HG03342 (cell line): Measurements from ENCODE around the gene FHIP1A.
"Not testable (repeated sequence)": the region's sequence is repeated elsewhere in the genome, so short reads cannot be mapped to it uniquely, and the experiment has no call there.

Source experiments
- ATAC-seq: cut with Tn5 transposase; IDR thresholded peaks from one replicate; pipeline ENCODE4 v1.9.1; 2021; ENCODE audit warnings: mild to moderate bottlenecking, moderate library complexity; ENCODE audit not compliant: unreplicated experiment

Gene FHIP1A

GRCh38 chr4:151408630-151409469 is at the start of gene FHIP1A:
FHIP1A (plus strand) TSS chr4:151409176; CDS start chr4:151566260, 157,084 bp downstream.
- ATAC-seq: peak; percentile 87

GRCh38 chr4:151359576-151359975 is 49.4 kb upstream of the FHIP1A start:
- no peak for ATAC-seq

GRCh38 chr4:151361126-151361525 is 47.9 kb upstream of the FHIP1A start:
- ATAC-seq: no peak

- ATAC-seq: no peak
Measured at GRCh38 chr4:151361966-151362365, 47.0 kb upstream of the FHIP1A start.

- ATAC-seq: peak; percentile 100
Measured at GRCh38 chr4:151362404-151363164, 46.4 kb upstream of the FHIP1A start.

- no peak for ATAC-seq
Measured at GRCh38 chr4:151376540-151376939, 32.4 kb upstream of the FHIP1A start.

- no peak for ATAC-seq
Measured at GRCh38 chr4:151389311-151389710, 19.7 kb upstream of the FHIP1A start.

GRCh38 chr4:151389799-151390198 is 19.2 kb upstream of the FHIP1A start:
- ATAC-seq: not testable (repeated sequence)

GRCh38 chr4:151395873-151396272 is 13.1 kb upstream of the FHIP1A start:
- no peak for ATAC-seq

- no peak for ATAC-seq
Measured at GRCh38 chr4:151400343-151400742, 8.6 kb upstream of the FHIP1A start.

GRCh38 chr4:151401739-151402138 is 7.2 kb upstream of the FHIP1A start:
- ATAC-seq: no peak

GRCh38 chr4:151402145-151402865 is 6.7 kb upstream of the FHIP1A start:
- ATAC-seq: no peak

GRCh38 chr4:151403656-151404055 is 5.3 kb upstream of the FHIP1A start:
- ATAC-seq: no peak

- ATAC-seq: not testable (repeated sequence)
Measured at GRCh38 chr4:151404802-151405201, 4.2 kb upstream of the FHIP1A start.

GRCh38 chr4:151407018-151407417 is 2.0 kb upstream of the FHIP1A start:
- no peak for ATAC-seq

- peak; percentile 70 for ATAC-seq
Measured at GRCh38 chr4:151407466-151408379, 1.3 kb upstream of the FHIP1A start.

- no peak for ATAC-seq
Measured at GRCh38 chr4:151408380-151408629, 671 bp upstream of the FHIP1A start.

GRCh38 chr4:151409470-151410313 is 716 bp downstream of the FHIP1A start:
- no peak for ATAC-seq

- ATAC-seq: no peak
Measured at GRCh38 chr4:151415978-151416377, 7.0 kb downstream of the FHIP1A start.

- no peak for ATAC-seq
Measured at GRCh38 chr4:151417164-151417571, 8.2 kb downstream of the FHIP1A start.
